ENCODE measurements around the gene USP34. TPM values are rescaled to one million over a fixed set of nuclear protein-coding genes. Genes with fewer than 3 reads are reported as not detected.
A peak's percentile ranks its signal among the peaks of the same experiment; 100 is the strongest.

The USP34 gene
- total and polyA plus RNA-seq, 2 experiments from 2014 or later, result 81.8 to 157 TPM

- Histone ChIP-seq H3K27me3 (ENCODE audit: insufficient read depth) (no peaks in the 10 kb centered on the region), H3K4me3 (no peak overlapping the region), H3F3A (replicated peaks; ENCODE audit: low read depth) (no peaks in the 10 kb centered on the region), H4K20me1 (replicated peaks; ENCODE audit: insufficient read depth) (no peaks in the 10 kb centered on the region), H3K4me1 (ENCODE audit: insufficient read depth) (no peaks in the 10 kb centered on the region), H3K36me3 (ENCODE audit: insufficient read depth) (peaks cover 7% of the 10 kb centered on the region; the same call in 1 of the 2 replicates), H3K79me2 (replicated peaks; ENCODE audit: insufficient read depth) (no peaks in the 10 kb centered on the region), H3K27ac (ENCODE audit: low read depth) (0 out of 2 replicates have a peak overlapping the region, but pooled peaks have one; percentile 4), H3K4me2 (no peak overlapping the region), H3K9me2 (ENCODE audit: insufficient read depth) (no peaks in the 10 kb centered on the region), H2AFZ (no peak overlapping the region)
- H3K27me3 Mint-ChIP-seq (ENCODE audit: insufficient read depth, low read depth, poor library complexity), result peaks cover 4% of the 10 kb centered on the region
- H3K9me3 Mint-ChIP-seq, result no peaks in the 10 kb centered on the region
- H3K27ac Mint-ChIP-seq, result no peak overlapping the region
- TF ChIP-seq CREB1 (CRISPR knock-in tag; IDR thresholded peaks at IDR 0.05; ENCODE audit: low read depth), result no peak
- no peak for TF ChIP-seq POLR2AphosphoS5 (IDR thresholded peaks at IDR 0.05; ENCODE audit: low read depth)
- TF ChIP-seq ZNF331 (CRISPR knock-in tag; IDR thresholded peaks at IDR 0.05; ENCODE audit: low read depth), result no peak
- TF ChIP-seq ETS1 (IDR thresholded peaks at IDR 0.05), result no peak
- TF ChIP-seq EZH2phosphoT487 (IDR thresholded peaks at IDR 0.05; ENCODE audit: unreplicated experiment), result no peak
- H3K36me3 Mint-ChIP-seq (ENCODE audit: low read depth), result peaks cover 24% of the 10 kb centered on the region; the same call in 2 of the 3 replicates
- DNase-seq (ENCODE audit: low spot score) (no peak), ATAC-seq (no peak)
- no peaks in the 10 kb centered on the region for H3K4me1 Mint-ChIP-seq
- H3K4me3 Mint-ChIP-seq, result no peak overlapping the region
Observed at GRCh38 chr2:61266632-61267505, 204.0 kb downstream of the USP34 start.

GRCh38 chr2:61263830-61264229 is 207.1 kb downstream of the USP34 start:
- peaks cover 7% of the 10 kb centered on the region; the same call in 1 of the 2 replicates for H3K36me3 ChIP-seq (ENCODE audit: insufficient read depth)
- no peak overlapping the region for H3K27ac Mint-ChIP-seq
- no peaks in the 10 kb centered on the region for H4K20me1 ChIP-seq (replicated peaks; ENCODE audit: insufficient read depth)
- no peak overlapping the region for H3K27ac ChIP-seq (ENCODE audit: low read depth)
- no peak overlapping the region for H2AFZ ChIP-seq
- ATAC-seq, result no peak
- H3K4me2 ChIP-seq, result no peak overlapping the region
- no peaks in the 10 kb centered on the region for H3K4me1 ChIP-seq (ENCODE audit: insufficient read depth)
- no peaks in the 10 kb centered on the region for H3K4me1 Mint-ChIP-seq
- no peaks in the 10 kb centered on the region for H3K9me3 Mint-ChIP-seq
- H3K4me3 Mint-ChIP-seq, result no peak overlapping the region
- H3K27me3 ChIP-seq (ENCODE audit: insufficient read depth), result no peaks in the 10 kb centered on the region
- H3K9me2 ChIP-seq (ENCODE audit: insufficient read depth), result no peaks in the 10 kb centered on the region
- peaks cover 21% of the 10 kb centered on the region; the same call in 2 of the 3 replicates for H3K36me3 Mint-ChIP-seq (ENCODE audit: low read depth)
- no peak for DNase-seq (ENCODE audit: low spot score)
- no peaks in the 10 kb centered on the region for H3F3A ChIP-seq (replicated peaks; ENCODE audit: low read depth)
- H3K79me2 ChIP-seq (replicated peaks; ENCODE audit: insufficient read depth), result no peaks in the 10 kb centered on the region
- no peak overlapping the region for H3K4me3 ChIP-seq
- H3K27me3 Mint-ChIP-seq (ENCODE audit: insufficient read depth, low read depth, poor library complexity), result peaks cover 4% of the 10 kb centered on the region
- TF ChIP-seq NANOG (IDR thresholded peaks at IDR 0.05; ENCODE audit: borderline replicate concordance), result no peak
- TF ChIP-seq ZNF462 (CRISPR knock-in tag; IDR thresholded peaks at IDR 0.05), result no peak
- TF ChIP-seq EZH2 (IDR thresholded peaks at IDR 0.05; ENCODE audit: low read depth, unreplicated experiment), result no peak
- TF ChIP-seq ETS1 (IDR thresholded peaks at IDR 0.05), result no peak
